WI38 (cell line): ENCODE measurements around the gene LRRC10B.

Source experiments
- H3K4me3 ChIP-seq: 2 replicates; pipeline ENCODE4 v1.5.1; 2011; ENCODE audit warnings: low read depth, mild to moderate bottlenecking, control low read depth, low read length
- TF ChIP-seq, protein P1 (sequence below): IDR thresholded peaks from 2 replicates; pipeline ENCODE4 v1.5.1; 2012; ENCODE audit warnings: low read depth, mild to moderate bottlenecking, control low read depth, low read length

The LRRC10B gene

GRCh38 chr11:61533039-61533375, 24.5 kb downstream of the LRRC10B start:
- H3K4me3 ChIP-seq, result no peak overlapping the region
- TF ChIP-seq, protein P1, sequence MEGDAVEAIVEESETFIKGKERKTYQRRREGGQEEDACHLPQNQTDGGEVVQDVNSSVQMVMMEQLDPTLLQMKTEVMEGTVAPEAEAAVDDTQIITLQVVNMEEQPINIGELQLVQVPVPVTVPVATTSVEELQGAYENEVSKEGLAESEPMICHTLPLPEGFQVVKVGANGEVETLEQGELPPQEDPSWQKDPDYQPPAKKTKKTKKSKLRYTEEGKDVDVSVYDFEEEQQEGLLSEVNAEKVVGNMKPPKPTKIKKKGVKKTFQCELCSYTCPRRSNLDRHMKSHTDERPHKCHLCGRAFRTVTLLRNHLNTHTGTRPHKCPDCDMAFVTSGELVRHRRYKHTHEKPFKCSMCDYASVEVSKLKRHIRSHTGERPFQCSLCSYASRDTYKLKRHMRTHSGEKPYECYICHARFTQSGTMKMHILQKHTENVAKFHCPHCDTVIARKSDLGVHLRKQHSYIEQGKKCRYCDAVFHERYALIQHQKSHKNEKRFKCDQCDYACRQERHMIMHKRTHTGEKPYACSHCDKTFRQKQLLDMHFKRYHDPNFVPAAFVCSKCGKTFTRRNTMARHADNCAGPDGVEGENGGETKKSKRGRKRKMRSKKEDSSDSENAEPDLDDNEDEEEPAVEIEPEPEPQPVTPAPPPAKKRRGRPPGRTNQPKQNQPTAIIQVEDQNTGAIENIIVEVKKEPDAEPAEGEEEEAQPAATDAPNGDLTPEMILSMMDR, result no peak

- TF ChIP-seq, protein P1, result no peak
- H3K4me3 ChIP-seq, result no peak overlapping the region
These were observed 24.9 kb downstream of the LRRC10B start for GRCh38 chr11:61533401-61533800.

DNA sequence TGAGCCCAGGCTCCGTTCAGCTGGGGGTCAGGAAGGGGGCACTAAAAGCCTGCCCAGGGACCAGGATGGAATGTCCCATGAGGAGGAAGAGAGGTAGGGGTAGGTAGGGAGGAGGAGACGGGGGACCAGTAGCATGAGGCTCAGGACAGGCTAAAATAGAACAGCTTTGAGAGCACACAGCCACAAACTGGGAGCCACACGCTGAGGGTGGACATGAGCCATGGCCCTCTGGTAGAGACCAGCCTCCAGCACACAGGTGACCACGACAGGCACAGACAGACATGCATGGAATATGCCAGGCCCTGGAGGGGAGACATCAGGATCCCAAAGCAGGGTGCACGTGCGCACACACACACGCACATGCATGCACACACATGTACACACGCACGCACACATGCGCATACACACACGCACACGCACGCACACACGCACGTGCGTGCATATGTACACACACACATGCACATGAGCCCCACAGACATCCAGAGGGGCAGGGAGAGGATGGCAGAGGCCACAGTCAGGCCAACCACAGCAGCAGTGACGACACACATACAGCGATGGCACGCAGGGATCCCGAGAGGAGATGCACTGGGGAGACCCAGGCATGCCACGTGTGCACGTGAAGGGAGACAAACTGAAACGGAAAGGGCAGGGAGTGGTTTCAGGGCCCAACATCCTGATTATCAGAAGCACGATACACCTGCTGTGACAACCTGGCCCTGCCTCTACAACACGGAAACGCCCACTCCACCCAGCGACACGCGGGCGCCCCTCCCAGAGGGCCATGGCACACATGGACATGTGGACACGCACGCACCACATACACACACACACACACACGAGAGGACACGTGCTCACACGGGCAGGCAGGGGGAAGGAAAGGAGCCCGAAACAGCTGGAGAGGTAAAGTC, 25.7 kb downstream of the LRRC10B start:
- no peak overlapping the region for H3K4me3 ChIP-seq
- TF ChIP-seq, protein P1, result no peak

DNA sequence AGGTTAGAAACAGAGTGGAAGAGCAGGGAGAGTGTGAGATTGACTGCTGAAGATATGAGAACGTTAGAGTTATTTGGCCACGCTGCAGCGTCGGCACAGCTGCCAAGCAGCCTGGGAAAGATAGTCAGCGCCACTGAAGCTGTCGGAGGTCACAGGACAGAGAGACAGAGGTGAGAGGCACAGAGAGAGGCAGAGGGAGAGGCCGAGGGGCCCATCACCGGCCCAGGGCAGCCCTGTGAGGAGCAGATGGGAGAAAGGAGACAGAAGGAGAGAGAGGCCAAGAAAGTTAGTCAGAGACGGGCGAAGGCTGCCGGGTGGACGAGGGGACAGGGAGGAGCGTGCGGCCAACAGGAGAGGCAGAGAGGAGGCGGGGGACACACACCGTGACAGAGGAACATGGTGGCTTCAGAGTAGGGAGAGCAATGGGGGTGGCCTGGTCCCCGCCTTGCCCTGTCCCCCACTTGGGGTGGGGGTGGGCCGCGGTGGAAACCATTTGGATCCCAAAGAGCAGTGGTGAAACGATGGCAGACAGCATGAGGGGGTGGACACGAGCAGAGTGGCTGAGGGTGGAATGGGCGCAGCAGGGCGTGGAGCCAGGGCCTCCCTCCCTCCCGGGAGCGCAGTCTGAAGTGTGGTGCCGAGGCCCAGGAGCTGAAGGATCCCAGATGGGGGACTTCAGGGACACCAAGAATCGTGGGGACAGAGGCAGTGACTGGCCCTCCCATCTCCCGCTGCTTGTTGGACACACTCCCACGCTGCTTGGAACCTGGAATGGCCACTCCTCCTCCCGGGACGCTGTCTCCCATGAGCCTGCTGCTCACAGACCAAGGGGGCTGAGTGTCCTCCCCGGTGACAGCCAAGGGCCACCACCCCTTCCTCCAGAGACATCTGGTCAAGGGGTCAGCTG, 26.6 kb downstream of the LRRC10B start:
- no peak overlapping the region for H3K4me3 ChIP-seq
- TF ChIP-seq, protein P1, result no peak

- TF ChIP-seq, protein P1, result no peak
- no peak overlapping the region for H3K4me3 ChIP-seq
These were observed 27.6 kb downstream of the LRRC10B start for GRCh38 chr11:61535998-61536675.

DNA sequence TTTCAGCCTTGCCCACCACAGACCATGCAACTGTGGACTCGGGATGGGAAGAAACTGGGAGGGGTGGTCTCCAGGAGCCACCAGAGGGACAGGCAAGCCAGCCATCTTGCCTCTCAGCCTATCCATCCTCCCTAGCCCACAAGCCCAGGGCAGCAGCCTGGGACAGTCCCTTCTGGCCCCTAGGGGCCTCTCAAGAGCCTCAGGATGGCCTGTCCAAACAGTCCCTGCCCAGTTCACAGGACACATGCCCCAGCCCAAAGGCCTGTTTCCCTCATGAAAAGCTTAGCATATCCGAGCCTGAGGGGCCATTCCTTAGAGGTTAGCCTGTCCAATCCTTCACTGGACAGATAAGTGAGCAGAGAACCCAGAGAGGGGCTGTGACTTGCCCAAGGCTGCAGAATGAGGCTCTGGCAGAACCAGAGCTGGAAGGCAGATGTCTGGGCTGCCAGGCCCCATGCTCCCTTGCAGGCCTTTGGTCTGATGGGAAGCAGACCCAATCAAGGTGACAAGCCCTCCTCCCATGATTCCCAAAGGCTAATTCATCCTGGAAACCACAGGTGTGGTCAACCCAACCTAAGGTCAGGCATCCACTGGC, 28.2 kb downstream of the LRRC10B start:
- no peak overlapping the region for H3K4me3 ChIP-seq
- TF ChIP-seq, protein P1, result no peak
